K562 (cell line): ENCODE data around the gene SRPK3. TPM values are rescaled to one million over a fixed set of nuclear protein-coding genes. Genes with fewer than 3 reads are reported as not detected.
"Not testable (repeated sequence)": the region's sequence is repeated elsewhere in the genome, so short reads cannot be mapped to it uniquely, and the experiment has no call there.

ENCODE experiments used
- ATF7 ChIP-seq: fragments of 450-650 bp; IDR thresholded peaks from 2 replicates; pipeline ENCODE4 v1.7.1; 2014; ENCODE audit warnings: mild to moderate bottlenecking, moderate library complexity
- BHLHE40 ChIP-seq: IDR thresholded peaks from 2 replicates; pipeline ENCODE4 v1.6.1; 2011; ENCODE audit warnings: low read length, improper control_type of control experiment
- C11orf30 ChIP-seq: fragments of 450-650 bp; IDR thresholded peaks from 2 replicates; pipeline ENCODE4 v1.6.1; 2016; ENCODE audit warnings: low read depth, mild to moderate bottlenecking
- CREM ChIP-seq: IDR thresholded peaks from 2 replicates; pipeline ENCODE4 v1.6.1; 2014; ENCODE audit warnings: antibody characterized with exemption, low read depth
- CXXC5 ChIP-seq: fragments of 250-450 bp; sonication (Bioruptor Pico); IDR thresholded peaks from 2 replicates; pipeline ENCODE4 v1.8.0; 2022; ENCODE audit warnings: inconsistent platforms, mild to moderate bottlenecking, moderate library complexity
- FOXM1 ChIP-seq, 2 experiments: fragments of 450-650 bp in 1 of 2; sonication (generic) in 1 of 2; formaldehyde crosslinking in 1 of 2; IDR thresholded peaks; 2 replicates each; pipeline versions ENCODE4 v1.6.1 to v1.9.0; 2017 to 2022; ENCODE audit warnings: low read depth in 2 of 2, mild to moderate bottlenecking in 2 of 2, missing genetic modification reagents in 1 of 2, moderate library complexity in 1 of 2
- KDM5B ChIP-seq: fragments of 200-600 bp; sonication (generic); IDR thresholded peaks from 2 replicates; pipeline ENCODE4 v1.6.1; 2012; ENCODE audit warnings: low read depth, mild to moderate bottlenecking, moderate library complexity, low read length, control low read depth, inconsistent platforms; ENCODE audit not compliant: insufficient replicate concordance
- NFRKB ChIP-seq: fragments of 450-650 bp; IDR thresholded peaks from 2 replicates; pipeline ENCODE4 v1.6.1; 2016; ENCODE audit warnings: low read depth
- NONO ChIP-seq, 2 experiments: fragments of 200-400 bp in 1 of 2; fragments of 450-650 bp in 1 of 2; formaldehyde crosslinking in 1 of 2; IDR thresholded peaks; 2 replicates each; pipeline ENCODE4 v1.6.1; 2017; ENCODE audit warnings: low read depth in 2 of 2, mild to moderate bottlenecking in 2 of 2, moderate library complexity in 2 of 2, low read length in 1 of 2
- NRF1 ChIP-seq, 2 experiments: fragments of 450-650 bp; IDR thresholded peaks in 1 of 2; conservative IDR thresholded peaks in 1 of 2; 2 replicates each; pipeline ENCODE4 v1.6.1; 2014; ENCODE audit warnings: mild to moderate bottlenecking in 2 of 2
- POLR2AphosphoS5 ChIP-seq: IDR thresholded peaks from 2 replicates; pipeline ENCODE4 v1.6.1; 2011; ENCODE audit warnings: mild to moderate bottlenecking, low read depth, low read length, moderate library complexity; ENCODE audit not compliant: control insufficient read depth, insufficient read depth
- POLR2B ChIP-seq: fragments of 450-650 bp; IDR thresholded peaks from 2 replicates; pipeline ENCODE4 v1.6.1; 2018; ENCODE audit warnings: low read depth; ENCODE audit not compliant: partially characterized antibody
- POLR2G ChIP-seq: fragments of 200-400 bp; formaldehyde crosslinking; IDR thresholded peaks from 2 replicates; pipeline ENCODE4 v1.6.1; 2017; ENCODE audit warnings: low read depth, mild to moderate bottlenecking, antibody characterized with exemption, low read length, moderate library complexity
- SP1 ChIP-seq: sonication (generic); formaldehyde crosslinking; IDR thresholded peaks from 2 replicates; pipeline ENCODE4 v1.8.1; 2022; ENCODE audit warnings: mild to moderate bottlenecking, missing genetic modification reagents
- TFAP4 ChIP-seq: sonication (generic); formaldehyde crosslinking; IDR thresholded peaks from 2 replicates; pipeline ENCODE4 v1.8.0; 2022; ENCODE audit warnings: missing genetic modification reagents, mild to moderate bottlenecking, moderate library complexity, borderline replicate concordance
- USF1 ChIP-seq: sonication (generic); formaldehyde crosslinking; IDR thresholded peaks from 2 replicates; pipeline ENCODE4 v1.9.0; 2022; ENCODE audit warnings: mild to moderate bottlenecking, missing genetic modification reagents
- VEZF1 ChIP-seq: fragments of 200-800 bp; sonication (Bioruptor generic); IDR thresholded peaks from 2 replicates; pipeline ENCODE4 v1.6.1; 2017; ENCODE audit warnings: missing genetic modification characterization, missing compliant biosample characterization
- ZBTB11 ChIP-seq, 3 experiments: fragments of 200-800 bp in 1 of 3; fragments of 250-450 bp in 1 of 3; fragments of 450-650 bp in 1 of 3; sonication (Bioruptor Pico) in 1 of 3; sonication (Bioruptor generic) in 1 of 3; formaldehyde crosslinking in 1 of 3; IDR thresholded peaks; 2 replicates each; pipeline versions ENCODE4 v1.6.1 to v1.8.0; 2016 to 2022; ENCODE audit warnings: mild to moderate bottlenecking in 2 of 3, missing genetic modification characterization in 2 of 3, missing compliant biosample characterization in 1 of 3, moderate library complexity in 1 of 3
- polyA plus RNA-seq, 8 experiments: library from polyadenylated mRNA; depleted of rRNA in 4 of 8; stranded (reverse) in 5 of 8; unstranded in 3 of 8; fragments of >200 nt; fragmentation: Nextera tagmentation in 2 of 8; fragmentation: Illumina TruSeq in 1 of 8; extraction: Ambion mirVana in 2 of 8; extraction: Trizol in 1 of 8; gene quantifications; 2 replicates each; pipeline versions ENCODE4 v1.2.1 to v1.2.3, GENCODE V29; 2011 to 2014; ENCODE audit warnings: inconsistent platforms in 1 of 8, missing spikeins in 1 of 8
- total RNA-seq, 7 experiments: library from RNA; depleted of rRNA in 6 of 7; stranded (reverse); fragments of >200 nt in 6 of 7; fragmentation: Illumina TruSeq in 2 of 7; extraction: Trizol in 2 of 7; gene quantifications; 2 replicates each; pipeline versions ENCODE4 v1.2.1 to v1.2.3, GENCODE V29; 2011 to 2021; ENCODE audit warnings: low replicate concordance in 1 of 7

The SRPK3 gene
- total and polyA plus RNA-seq, 9 of the 15 experiments (the other 6 are each of a cell fraction or from before 2014, with no cell fraction given) = 0.01 to 0.09 (median 0.04) TPM; not detected in 2

- TF ChIP-seq SP1 (CRISPR knock-in tag) (peak; percentile 63; the same call in 1 of the 2 replicates), C11orf30 (peak; percentile 28), CREM (peak; percentile 66), BHLHE40 (0 out of 2 replicates have a peak, but pooled peaks have one; percentile 26), POLR2B (peak; percentile 67), ATF7 (0 out of 2 replicates have a peak, but pooled peaks have one; percentile 17), CXXC5 (peak; percentile 57), FOXM1 (CRISPR knock-in tag; IDR thresholded peaks at IDR 0.05; ENCODE audit: low read depth) (0 out of 2 replicates have a peak, but pooled peaks have one; percentile 65), POLR2G (peak; percentile 87), NONO (IDR thresholded peaks at IDR 0.05; ENCODE audit: low read depth in 2 of 2, low read length in 1 of 2) (0 out of 4 replicates have a peak, but pooled peaks of 1 of the 2 experiments have one; percentile 23), TFAP4 (peak; percentile 68; the same call in 1 of the 2 replicates), VEZF1 (CRISPR knock-in tag) (peak; percentile 70), NRF1 (conservative IDR thresholded peaks at IDR 0.05 in 1 of 2, IDR thresholded peaks at IDR 0.05 in 1 of 2) (peak; percentile 59 to 68), USF1 (CRISPR knock-in tag) (0 out of 2 replicates have a peak, but pooled peaks have one; percentile 35), KDM5B (peak; percentile 70), ZBTB11 (CRISPR knock-in tag; IDR thresholded peaks at IDR 0.05) (peak in 1 of 3 experiments; percentile 27; a peak in 1 of 6 replicates), NFRKB (peak; percentile 44; the same call in 1 of the 2 replicates), POLR2AphosphoS5 (0 out of 2 replicates have a peak, but pooled peaks have one; percentile 37)
- TF ChIP-seq FOXM1 (IDR thresholded peaks at IDR 0.05; ENCODE audit: low read depth) = not testable (repeated sequence)
These were observed 37.2 kb upstream of the SRPK3 start (continued) for GRCh38 chrX:153743468-153744209.
